Heart right ventricle (tissue), 16 donors: Measurements from ENCODE around the gene TGFBRAP1. TPM values are rescaled to one million over a fixed set of nuclear protein-coding genes. Genes with fewer than 3 reads are reported as not detected.

Experiments
- ATAC-seq, 8 donors: fragments of 200-7000 bp; cut with Tn5 transposase; one replicate each; pipeline ENCODE4 v1.9.1; 2020; ENCODE audit warnings: mild to moderate bottlenecking in 8 of 8, moderate library complexity in 8 of 8, moderate number of reproducible peaks in 1 of 8
- DNase-seq, 2 donors: peaks; one replicate each; pipeline ENCODE4 v3.0.0-alpha.2; 2020
- H3K27ac ChIP-seq, 10 donors: fragments of 200-600 bp; sonication (generic) in 2 of 10; one replicate each; pipeline versions ENCODE4 v1.5.0 to v1.8.0; 2020 to 2022; ENCODE audit warnings: mild to moderate bottlenecking in 3 of 10
- H3K27me3 ChIP-seq, 7 donors: fragments of 200-600 bp; one replicate each; pipeline ENCODE4 v1.8.0; 2021 to 2022; ENCODE audit warnings: mild to moderate bottlenecking in 2 of 7
- H3K36me3 ChIP-seq, 9 donors: fragments of 200-600 bp; sonication (generic) in 1 of 9; one replicate each; pipeline versions ENCODE4 v1.5.0 to v1.8.0; 2020 to 2022; ENCODE audit warnings: mild to moderate bottlenecking in 2 of 9
- H3K4me1 ChIP-seq, 9 donors: fragments of 200-600 bp; sonication (generic) in 1 of 9; one replicate each; pipeline versions ENCODE4 v1.5.0 to v1.8.0; 2020 to 2022; ENCODE audit warnings: mild to moderate bottlenecking in 4 of 9
- H3K4me3 ChIP-seq, 10 donors: fragments of 200-600 bp; sonication (generic) in 2 of 10; one replicate each; pipeline versions ENCODE4 v1.5.0 to v1.8.0; 2020 to 2022; ENCODE audit warnings: mild to moderate bottlenecking in 7 of 10, moderate library complexity in 2 of 10
- H3K9me3 ChIP-seq, 11 donors: fragments of 200-600 bp in 10 of 11; sonication (generic) in 2 of 11; one replicate each; pipeline versions ENCODE4 v1.5.0 to v1.8.0; 2013 to 2022; ENCODE audit warnings: mild to moderate bottlenecking in 2 of 11, control low read depth in 1 of 11, moderate library complexity in 1 of 11
- CTCF ChIP-seq, 9 donors: fragments of 200-600 bp; sonication (generic) in 2 of 9; IDR thresholded peaks; one replicate each; pipeline versions ENCODE4 v1.5.0 to v1.8.0; 2021 to 2022; ENCODE audit warnings: antibody characterized with exemption in 9 of 9, mild to moderate bottlenecking in 5 of 9, moderate library complexity in 1 of 9
- WGBS, 2 donors: extraction: QIAGEN DNeasy Blood & Tissue Kit; methylation state at CpG; one replicate each; pipeline ENCODE4 v1.1.7; 2013; ENCODE audit warnings: inconsistent platforms in 1 of 2; 5-methylcytosine and 5-hydroxymethylcytosine counted together
- intact Hi-C, 10 donors: fragments of 100-400 bp; cut with DNase I; formaldehyde crosslinking; loops; one replicate each; pipeline versions ENCODE4 v1.11.1 to v1.14.2; 2022
- polyA plus RNA-seq, 2 donors: library from polyadenylated mRNA; stranded (reverse); fragments of 200-250 nt; gene quantifications; one replicate each; pipeline ENCODE4 v1.2.3, GENCODE V29; 2013
- total RNA-seq, 10 donors: library from RNA; stranded (reverse); fragmentation: NEBNext Ultra II Directional in 3 of 10; extraction: Animal tissue kit (Norgen Biotek cat#: 25700) in 3 of 10; gene quantifications; one replicate each; pipeline versions ENCODE4 v1.2.1 to v1.2.4, GENCODE V29; 2021 to 2023
- donor health status: Arrhythmogenic right ventricular cardiomyopathy.
- donor health status: ischemic (EF 13 %, LVEDD 7.1; RV severe dilation, severe dysfunction).
- donor health status: healthy with polysubstance abuse.
- donor health status: DM: no; HTN: yes; CAD: no.
- donor health status: DM: no; HTN: no; CAD: no.
- donor health status: ischemic (EF 25% LVEDD 6.9; RV normal size, moderate dysfunction).
- donor health status: ischemic (EF 25% LVEDD 5.7; RV mildly dilated, moderate dysfunction).
- donor health status: healthy.
- donor health status: DM: yes; HTN: yes; CAD: no.
- donor health status: Ischemic cardiomyopathy.
- donor health status: ischemic (EF 35%, LVEDD 5.7; RV mildly dilated, moderate dysfunction).
- donor health status: nonischemic (EF 11% LVEDD 7.7; RV severe dilation, severe dysfunction).
- donor health status: DM: yes; HTN: yes; CAD: no.
- donor health status: PGD.
- donor health status: ischemic (EF 29% LVEDD 5.4; RV normal size, mild dysfunction).
- donor health status: nonischemic (EF 23%, LVEDD 6.1; RV moderate dilation, normal function).

The TGFBRAP1 gene
- total and polyA plus RNA-seq, 12 donors = 2.1 to 12.7 (median 10.4) TPM

GRCh38 chr2:105313877-105314276, 15.7 kb downstream of the TGFBRAP1 start:
- no peaks in the 10 kb centered on the region for H3K36me3 ChIP-seq
- no peaks in the 10 kb centered on the region for H3K27me3 ChIP-seq
- H3K9me3 ChIP-seq = peaks cover 0 to 5% (median 0%) of the 10 kb centered on the region in 11 donors
- H3K27ac ChIP-seq = no peak overlapping the region
- intact Hi-C loops = no loop called here
- TF ChIP-seq CTCF (IDR thresholded peaks at IDR 0.05) = no peak
- no peak for DNase-seq
- peaks cover 0 to 15% (median 0%) of the 10 kb centered on the region in 9 donors for H3K4me1 ChIP-seq
- no peak for ATAC-seq
- H3K4me3 ChIP-seq = no peak overlapping the region

- Histone ChIP-seq H3K27me3 (no peaks in the 10 kb centered on the region), H3K36me3 (peaks cover 0 to 38% (median 8%) of the 10 kb centered on the region in 9 donors), H3K27ac (no peak overlapping the region), H3K4me3 (no peak overlapping the region), H3K4me1 (peaks cover 0 to 22% (median 0%) of the 10 kb centered on the region in 9 donors), H3K9me3 (peaks cover 0 to 5% (median 0%) of the 10 kb centered on the region in 11 donors)
- intact Hi-C loops = no loop called here
- DNase-seq = peak; percentile 32 to 39
- WGBS, 2 donors = 67 to 70% methylated on average over 4 of the region's 4 CpGs
- peak; percentile 63 to 93 (median 86) for ATAC-seq
- no peak for TF ChIP-seq CTCF (IDR thresholded peaks at IDR 0.05)
These were observed 20.4 kb downstream of the TGFBRAP1 start for GRCh38 chr2:105309147-105309545.

GRCh38 chr2:105308382-105309146, 21.0 kb downstream of the TGFBRAP1 start:
- Histone ChIP-seq H3K4me1 (peaks cover 0 to 16% (median 0%) of the 10 kb centered on the region in 9 donors), H3K9me3 (peaks cover 0 to 5% (median 0%) of the 10 kb centered on the region in 11 donors), H3K27ac (no peak overlapping the region), H3K27me3 (no peaks in the 10 kb centered on the region), H3K36me3 (peaks cover 0 to 38% (median 8%) of the 10 kb centered on the region in 9 donors), H3K4me3 (no peak overlapping the region)
- WGBS, 2 donors = 94 to 95% methylated on average over 15 of the region's 15 CpGs
- DNase-seq = no peak
- ATAC-seq = peak in 2 of 8 donors; percentile 11 to 18
- intact Hi-C loops = no loop called here
- TF ChIP-seq CTCF (IDR thresholded peaks at IDR 0.05) = no peak

GRCh38 chr2:105307962-105308361, 21.6 kb downstream of the TGFBRAP1 start:
- Histone ChIP-seq H3K4me1 (peaks cover 0 to 14% (median 0%) of the 10 kb centered on the region in 9 donors), H3K27ac (no peak overlapping the region), H3K4me3 (no peak overlapping the region), H3K27me3 (no peaks in the 10 kb centered on the region), H3K36me3 (peaks cover 0 to 38% (median 8%) of the 10 kb centered on the region in 9 donors), H3K9me3 (peaks cover 0 to 5% (median 0%) of the 10 kb centered on the region in 11 donors)
- no peak for TF ChIP-seq CTCF (IDR thresholded peaks at IDR 0.05)
- DNase-seq (no peak), ATAC-seq (peak in 2 of 8 donors; percentile 24 to 46)
- intact Hi-C loops = no loop called here
- 88 to 93% methylated on average over 17 of the region's 17 CpGs for WGBS, 2 donors
